Esophagus squamous epithelium (tissue), 5 donors: ENCODE data around the gene CELF4. TPM values are rescaled to one million over a fixed set of nuclear protein-coding genes. Genes with fewer than 3 reads are reported as not detected.

Experiments
- DNase-seq: peaks from one replicate; lab custom pipeline; 2025; lab: John Stamatoyannopoulos, UW
- H3K27ac ChIP-seq, 4 donors: fragments of 200-600 bp; sonication (generic); one replicate each; pipeline ENCODE4 v1.5.1; 2016 to 2019; ENCODE audit warnings: mild to moderate bottlenecking in 1 of 4
- H3K27me3 ChIP-seq, 4 donors: fragments of 200-600 bp; sonication (generic); 1 replicate in 3 of 4; 2 replicates in 1 of 4; pipeline versions ENCODE4 v1.5.1 to v1.6.0; 2017 to 2021; ENCODE audit warnings: antibody characterized with exemption in 1 of 4
- H3K36me3 ChIP-seq, 3 donors: fragments of 200-600 bp; sonication (generic); one replicate each; pipeline ENCODE4 v1.5.1; 2016 to 2019
- H3K4me1 ChIP-seq, 3 donors: fragments of 200-600 bp; sonication (generic); one replicate each; pipeline ENCODE4 v1.5.1; 2017 to 2019
- H3K4me3 ChIP-seq, 4 donors: fragments of 200-600 bp; sonication (generic); 1 replicate in 3 of 4; 2 replicates in 1 of 4; pipeline ENCODE4 v1.5.1; 2016 to 2019; ENCODE audit warnings: mild to moderate bottlenecking in 2 of 4, moderate library complexity in 1 of 4
- H3K9me3 ChIP-seq, 3 donors: fragments of 200-600 bp; sonication (generic); one replicate each; pipeline ENCODE4 v1.5.1; 2016 to 2019
- POLR2A ChIP-seq, 4 donors: fragments of 450-650 bp; IDR thresholded peaks; one replicate each; pipeline ENCODE4 v1.6.1; 2017; ENCODE audit warnings: antibody characterized with exemption in 4 of 4, mild to moderate bottlenecking in 4 of 4, moderate library complexity in 3 of 4
- WGBS, 2 donors: methylation state at CpG; one replicate each; pipeline ENCODE4 v1.1.5; 2018; 5-methylcytosine and 5-hydroxymethylcytosine counted together
- intact Hi-C: fragments of 100-400 bp; cut with DNase I; formaldehyde crosslinking; loops from one replicate; pipeline ENCODE4 v1.15.0; 2022
- total RNA-seq, 4 donors: library from RNA; depleted of rRNA; stranded (reverse); fragments of >200 nt; gene quantifications; one replicate each; pipeline ENCODE4 v1.1.0, GENCODE V29; 2016
- TF ChIP-seq, protein P1 (sequence below), 6 experiments: fragments of 450-650 bp in 4 of 6; fragments of 200-600 bp in 2 of 6; sonication (generic) in 2 of 6; IDR thresholded peaks; one replicate each; pipeline ENCODE4 v1.5.1; 2016 to 2019; ENCODE audit warnings: antibody characterized with exemption in 6 of 6, mild to moderate bottlenecking in 4 of 6, moderate library complexity in 4 of 6
- donor health status: DM: yes; HTN: yes; CAD: no.

CELF4 gene
- total RNA-seq, 4 donors from 2014 or later = not detected

DNA sequence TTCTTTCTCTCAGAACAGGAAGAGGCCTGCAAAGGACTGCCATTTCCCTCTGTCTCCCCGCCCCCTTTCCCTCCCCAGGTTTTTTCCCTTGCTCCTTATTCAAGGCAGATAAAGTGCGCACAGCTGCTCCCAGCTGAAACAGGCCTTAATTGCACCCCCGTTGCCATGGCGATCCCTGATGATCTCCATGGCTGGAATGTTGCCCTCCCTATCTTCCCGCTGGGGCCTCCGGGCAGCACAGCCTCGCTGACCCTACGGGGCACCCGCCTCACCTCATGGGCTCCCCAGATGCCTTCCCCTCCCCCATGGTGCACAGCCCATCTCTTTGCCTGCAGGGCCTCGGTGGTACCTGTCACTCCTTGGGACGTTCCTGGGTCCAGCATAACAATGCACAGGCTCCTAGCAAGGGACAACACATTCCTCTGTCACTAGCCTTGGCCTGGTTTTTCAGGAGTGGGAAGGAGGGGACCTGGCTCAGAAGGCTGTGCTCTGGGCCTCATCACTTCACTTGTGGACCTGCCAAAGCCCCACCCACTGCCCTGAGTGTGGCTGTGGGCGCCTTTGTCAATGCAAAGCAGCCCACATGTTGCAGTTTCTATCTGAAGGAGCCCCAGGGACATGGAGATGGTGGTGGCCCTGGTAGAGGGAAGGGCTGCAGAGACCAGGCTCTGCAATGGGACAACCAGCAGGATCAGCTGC, 115.0 kb downstream of the CELF4 start:
- intact Hi-C loops = no loop called here
- H3K36me3 ChIP-seq = no peaks in the 10 kb centered on the region
- no peak for DNase-seq

DNA sequence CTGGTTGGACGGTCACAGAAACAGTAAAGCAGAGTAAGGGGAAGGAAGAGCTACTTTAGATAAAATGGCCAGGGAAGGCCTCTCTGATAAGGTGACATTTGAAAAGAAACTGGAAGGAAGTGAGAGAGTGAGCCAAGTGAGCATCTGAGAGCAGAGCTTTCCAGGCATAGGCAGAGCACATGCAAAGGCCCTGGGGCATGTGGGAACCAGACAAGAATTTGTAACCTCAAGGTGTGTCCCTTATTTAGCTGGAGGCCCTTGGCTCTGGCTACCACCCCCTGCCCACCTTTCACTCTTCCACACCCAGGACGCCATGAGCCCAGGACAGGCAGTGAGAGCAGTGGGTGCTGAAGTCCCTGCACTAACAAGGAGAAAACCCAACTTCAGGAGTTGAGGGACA, 116.0 kb downstream of the CELF4 start:
- TF ChIP-seq POLR2A (IDR thresholded peaks at IDR 0.05) = no peak
- TF ChIP-seq, protein P1, sequence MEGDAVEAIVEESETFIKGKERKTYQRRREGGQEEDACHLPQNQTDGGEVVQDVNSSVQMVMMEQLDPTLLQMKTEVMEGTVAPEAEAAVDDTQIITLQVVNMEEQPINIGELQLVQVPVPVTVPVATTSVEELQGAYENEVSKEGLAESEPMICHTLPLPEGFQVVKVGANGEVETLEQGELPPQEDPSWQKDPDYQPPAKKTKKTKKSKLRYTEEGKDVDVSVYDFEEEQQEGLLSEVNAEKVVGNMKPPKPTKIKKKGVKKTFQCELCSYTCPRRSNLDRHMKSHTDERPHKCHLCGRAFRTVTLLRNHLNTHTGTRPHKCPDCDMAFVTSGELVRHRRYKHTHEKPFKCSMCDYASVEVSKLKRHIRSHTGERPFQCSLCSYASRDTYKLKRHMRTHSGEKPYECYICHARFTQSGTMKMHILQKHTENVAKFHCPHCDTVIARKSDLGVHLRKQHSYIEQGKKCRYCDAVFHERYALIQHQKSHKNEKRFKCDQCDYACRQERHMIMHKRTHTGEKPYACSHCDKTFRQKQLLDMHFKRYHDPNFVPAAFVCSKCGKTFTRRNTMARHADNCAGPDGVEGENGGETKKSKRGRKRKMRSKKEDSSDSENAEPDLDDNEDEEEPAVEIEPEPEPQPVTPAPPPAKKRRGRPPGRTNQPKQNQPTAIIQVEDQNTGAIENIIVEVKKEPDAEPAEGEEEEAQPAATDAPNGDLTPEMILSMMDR (IDR thresholded peaks at IDR 0.05) = no peak
- Histone ChIP-seq H3K36me3 (no peaks in the 10 kb centered on the region), H3K4me1 (peaks cover 0 to 33% (median 5%) of the 10 kb centered on the region in 3 donors), H3K4me3 (no peak overlapping the region), H3K9me3 (no peaks in the 10 kb centered on the region), H3K27ac (no peak overlapping the region), H3K27me3 (peaks cover 0 to 24% (median 0%) of the 10 kb centered on the region in 4 donors)
- intact Hi-C loops = loop anchor here (5.0 kb wide), 1 partner anchor 88 kb away; no protein-coding TSS in a partner anchor
- WGBS, 2 donors = 67 to 75% methylated on average over 1 of the region's 2 CpGs
- no peak for DNase-seq

More for the DNA sequence above, 115.0 kb downstream of the CELF4 start:
- TF ChIP-seq, protein P1 (IDR thresholded peaks at IDR 0.05) = no peak
- no peak for TF ChIP-seq POLR2A (IDR thresholded peaks at IDR 0.05)
- H3K27me3 ChIP-seq = peaks cover 0 to 14% (median 0%) of the 10 kb centered on the region in 4 donors
- peaks cover 0 to 29% (median 5%) of the 10 kb centered on the region in 3 donors for H3K4me1 ChIP-seq
- H3K9me3 ChIP-seq = no peaks in the 10 kb centered on the region
- WGBS, 2 donors = 52 to 76% methylated on average over 3 to 9 of the region's 12 CpGs
- H3K4me3 ChIP-seq = no peak overlapping the region
- H3K27ac ChIP-seq = no peak overlapping the region

DNA sequence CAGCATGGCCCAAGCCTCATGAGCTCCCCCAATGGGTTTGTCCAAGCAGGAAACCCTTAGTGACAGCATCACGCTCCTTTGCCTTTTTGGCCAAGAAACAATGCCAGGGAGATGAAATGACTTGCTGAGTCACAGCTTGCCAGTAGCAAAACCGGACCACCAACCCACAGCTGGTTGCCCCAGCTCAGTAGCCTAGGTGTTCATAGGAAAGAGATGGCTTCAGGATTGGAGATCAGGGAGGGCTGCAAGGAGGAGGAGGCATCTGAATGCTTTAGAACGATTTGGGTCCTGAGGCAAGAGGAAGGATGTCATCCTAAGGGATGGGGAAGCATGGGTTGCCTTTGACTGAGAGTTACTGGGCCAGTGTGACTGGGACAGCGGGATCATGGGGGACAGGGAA, 116.7 kb downstream of the CELF4 start:
- intact Hi-C loops = loop anchor here (5.0 kb wide), 1 partner anchor 88 kb away; no protein-coding TSS in a partner anchor
- no peak overlapping the region for H3K27ac ChIP-seq
- no peaks in the 10 kb centered on the region for H3K9me3 ChIP-seq
- H3K27me3 ChIP-seq = peaks cover 0 to 25% (median 0%) of the 10 kb centered on the region in 4 donors
- H3K4me3 ChIP-seq = no peak overlapping the region
- H3K36me3 ChIP-seq = no peaks in the 10 kb centered on the region
- WGBS, 2 donors = 75% methylated on average over 2 to 4 of the region's 4 CpGs
- no peak for TF ChIP-seq POLR2A (IDR thresholded peaks at IDR 0.05)
- TF ChIP-seq, protein P1 (IDR thresholded peaks at IDR 0.05) = no peak
- DNase-seq = no peak
- peaks cover 0 to 37% (median 5%) of the 10 kb centered on the region in 3 donors for H3K4me1 ChIP-seq

DNA sequence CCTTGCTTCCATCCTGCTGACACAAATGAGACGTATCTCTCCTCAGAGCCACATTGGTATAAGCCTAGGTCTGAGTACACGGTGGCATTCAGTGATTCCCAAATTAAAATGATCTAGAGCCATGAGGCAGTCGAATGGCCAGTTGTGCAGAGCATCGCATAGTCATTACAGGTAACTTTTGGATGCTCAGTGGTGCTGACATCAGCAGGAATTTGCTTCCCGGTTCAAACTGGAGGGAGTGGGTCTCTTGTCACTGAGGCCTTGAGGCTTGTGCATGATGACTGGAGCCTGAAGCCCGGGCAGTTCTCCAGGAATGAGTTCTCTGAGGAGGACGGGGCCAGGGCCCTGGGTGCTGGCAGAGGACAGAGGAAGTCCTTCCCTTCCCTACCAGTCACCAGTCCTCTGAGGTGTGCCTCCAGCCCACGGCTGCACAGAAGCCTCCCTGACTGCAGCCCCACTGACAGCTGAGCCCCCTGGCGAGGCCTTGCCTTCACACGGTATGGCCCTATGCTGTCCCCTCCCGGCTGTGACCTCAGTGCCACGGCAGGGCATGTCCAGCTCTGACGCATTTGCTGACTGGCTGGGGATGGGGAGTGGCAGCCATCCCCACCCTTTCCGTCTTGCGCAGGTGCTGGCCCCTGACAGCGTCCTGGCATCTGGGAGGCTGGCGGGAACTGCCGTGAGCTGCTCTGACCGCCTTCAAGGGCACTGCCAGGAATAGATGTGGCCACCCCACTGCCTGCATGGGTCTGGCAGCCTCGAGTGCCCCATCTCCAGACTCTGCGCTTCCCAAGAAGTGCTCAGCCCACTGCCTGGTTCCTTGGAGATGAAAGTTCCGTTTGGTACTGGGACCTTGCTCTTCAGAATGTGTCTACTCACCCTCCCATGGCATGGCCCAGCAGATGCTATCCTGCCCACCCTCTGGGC, 117.4 kb downstream of the CELF4 start:
- no peak for DNase-seq
- Histone ChIP-seq H3K27me3 (peaks cover 0 to 29% (median 0%) of the 10 kb centered on the region in 4 donors), H3K36me3 (no peaks in the 10 kb centered on the region), H3K4me1 (peaks cover 0 to 31% (median 5%) of the 10 kb centered on the region in 3 donors), H3K4me3 (no peak overlapping the region), H3K9me3 (no peaks in the 10 kb centered on the region), H3K27ac (no peak overlapping the region)
- TF ChIP-seq POLR2A (IDR thresholded peaks at IDR 0.05) = no peak
- WGBS, 2 donors = 79 to 84% methylated on average over 7 of the region's 22 CpGs
- intact Hi-C loops = loop anchor here (5.0 kb wide), 1 partner anchor 89 kb away; no protein-coding TSS in a partner anchor

DNA sequence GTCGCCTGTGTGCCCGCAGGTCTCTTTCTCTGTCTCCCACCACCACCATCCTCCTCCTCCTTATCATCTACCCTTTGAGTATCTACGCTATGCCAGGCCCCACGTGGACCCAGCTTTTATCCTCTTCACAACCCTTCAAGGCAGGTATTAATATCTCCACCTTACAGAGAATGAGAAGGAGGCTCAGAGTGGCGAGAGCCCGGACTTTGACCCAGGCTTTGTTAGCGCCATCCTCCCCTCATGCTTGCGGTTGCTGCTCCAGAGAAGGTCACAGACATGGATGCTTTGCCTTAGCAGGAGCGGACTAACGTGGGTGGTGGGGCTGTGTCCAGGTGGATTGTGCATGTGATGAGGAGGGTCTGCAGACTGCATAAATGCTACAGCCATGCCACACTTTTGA, 119.8 kb downstream of the CELF4 start:
- peaks cover 0 to 15% (median 0%) of the 10 kb centered on the region in 3 donors for H3K4me1 ChIP-seq
- 82 to 94% methylated on average over 7 of the region's 10 CpGs for WGBS, 2 donors

More for the DNA sequence above, 119.8 kb downstream of the CELF4 start:
- Histone ChIP-seq H3K27ac (no peak overlapping the region), H3K27me3 (peaks cover 0 to 41% (median 0%) of the 10 kb centered on the region in 4 donors), H3K4me3 (no peak overlapping the region), H3K9me3 (no peaks in the 10 kb centered on the region), H3K36me3 (no peaks in the 10 kb centered on the region)
- TF ChIP-seq, protein P1 (IDR thresholded peaks at IDR 0.05) = no peak
- no peak for TF ChIP-seq POLR2A (IDR thresholded peaks at IDR 0.05)
- intact Hi-C loops = loop anchor here (5.0 kb wide), 1 partner anchor 91 kb away; no protein-coding TSS in a partner anchor
- no peak for DNase-seq
